ENCODE data around the gene RALBP1. TPM values are rescaled to one million over a fixed set of nuclear protein-coding genes. Genes with fewer than 3 reads are reported as not detected.

The RALBP1 gene
- total and polyA plus RNA-seq, 4 donors: 31.3 to 55.3 (median 53.8) TPM

- Histone ChIP-seq H3K4me1 (ENCODE audit: control insufficient read depth in 1 of 2, insufficient read depth in 2 of 2, low read length in 2 of 2) (peaks cover 0 to 5% of the 10 kb centered on the region in 2 donors), H3K36me3 (ENCODE audit: control insufficient read depth in 1 of 2, insufficient read depth in 2 of 2, low read length in 1 of 2) (no peaks in the 10 kb centered on the region), H3K27me3 (ENCODE audit: control insufficient read depth in 1 of 2, insufficient read depth in 2 of 2, low read length in 1 of 2) (no peaks in the 10 kb centered on the region), H3K27ac (ENCODE audit: low read depth in 1 of 2, low read length in 2 of 2) (no peak overlapping the region), H3K4me3 (ENCODE audit: low read length in 2 of 2) (no peak overlapping the region), H3K9me3 (ENCODE audit: control insufficient read depth, low read length) (no peaks in the 10 kb centered on the region)
- 76 to 84% methylated on average over 2 of the region's 2 CpGs for WGBS, 2 donors
- ATAC-seq (ENCODE audit: low FRiP score): no peak
- intact Hi-C loops (cut with DNase I): no loop called here
- DNase-seq: no peak
Observed at GRCh38 chr18:9508446-9509025, 33.2 kb downstream of the RALBP1 start.

GRCh38 chr18:9513971-9514512, 38.7 kb downstream of the RALBP1 start:
- H3K27ac ChIP-seq (ENCODE audit: low read depth in 1 of 2, low read length in 2 of 2): no peak overlapping the region
- WGBS, 2 donors: 67 to 71% methylated on average over 6 of the region's 6 CpGs
- no peak for DNase-seq
- no peaks in the 10 kb centered on the region for H3K27me3 ChIP-seq (ENCODE audit: control insufficient read depth in 1 of 2, insufficient read depth in 2 of 2, low read length in 1 of 2)
- H3K36me3 ChIP-seq (ENCODE audit: control insufficient read depth in 1 of 2, insufficient read depth in 2 of 2, low read length in 1 of 2): no peaks in the 10 kb centered on the region
- intact Hi-C loops (cut with DNase I): loop anchor here in 1 of 2 donors (10.0 kb wide), 1 partner anchor 149 kb away; no protein-coding TSS in a partner anchor
- H3K9me3 ChIP-seq (ENCODE audit: control insufficient read depth, low read length): no peaks in the 10 kb centered on the region
- ATAC-seq (ENCODE audit: low FRiP score): no peak
- no peak overlapping the region for H3K4me3 ChIP-seq (ENCODE audit: low read length in 2 of 2)
- H3K4me1 ChIP-seq (ENCODE audit: control insufficient read depth in 1 of 2, insufficient read depth in 2 of 2, low read length in 2 of 2): peaks cover 0 to 2% of the 10 kb centered on the region in 2 donors

GRCh38 chr18:9516437-9517064, 41.2 kb downstream of the RALBP1 start:
- no peak overlapping the region for H3K4me3 ChIP-seq (ENCODE audit: low read length in 2 of 2)
- no peak overlapping the region for H3K27ac ChIP-seq (ENCODE audit: low read depth in 1 of 2, low read length in 2 of 2)
- ATAC-seq (ENCODE audit: low FRiP score): peak; percentile 78
- 65 to 66% methylated on average over 4 of the region's 4 CpGs for WGBS, 2 donors
- no peaks in the 10 kb centered on the region for H3K27me3 ChIP-seq (ENCODE audit: control insufficient read depth in 1 of 2, insufficient read depth in 2 of 2, low read length in 1 of 2)
- H3K9me3 ChIP-seq (ENCODE audit: control insufficient read depth, low read length): no peaks in the 10 kb centered on the region
- intact Hi-C loops (cut with DNase I): loop anchor here in 1 of 2 donors (5.0 to 10.0 kb wide), 2 partner anchors 152 to 444 kb away; no protein-coding TSS in a partner anchor
- H3K4me1 ChIP-seq (ENCODE audit: control insufficient read depth in 1 of 2, insufficient read depth in 2 of 2, low read length in 2 of 2): no peaks in the 10 kb centered on the region
- DNase-seq: no peak
- no peaks in the 10 kb centered on the region for H3K36me3 ChIP-seq (ENCODE audit: control insufficient read depth in 1 of 2, insufficient read depth in 2 of 2, low read length in 1 of 2)

GRCh38 chr18:9517869-9518268, 42.6 kb downstream of the RALBP1 start:
- H3K4me3 ChIP-seq (ENCODE audit: low read length in 2 of 2): no peak overlapping the region
- intact Hi-C loops (cut with DNase I): loop anchor here in 1 of 2 donors (5.0 to 10.0 kb wide), 2 partner anchors 153 to 446 kb away; no protein-coding TSS in a partner anchor
- WGBS, 2 donors: 69 to 83% methylated on average over 6 of the region's 6 CpGs

GRCh38 chr18:9519399-9519798, 44.1 kb downstream of the RALBP1 start:
- no peaks in the 10 kb centered on the region for H3K27me3 ChIP-seq (ENCODE audit: control insufficient read depth in 1 of 2, insufficient read depth in 2 of 2, low read length in 1 of 2)
- no peaks in the 10 kb centered on the region for H3K4me1 ChIP-seq (ENCODE audit: control insufficient read depth in 1 of 2, insufficient read depth in 2 of 2, low read length in 2 of 2)
- no peaks in the 10 kb centered on the region for H3K36me3 ChIP-seq (ENCODE audit: control insufficient read depth in 1 of 2, insufficient read depth in 2 of 2, low read length in 1 of 2)
- no peaks in the 10 kb centered on the region for H3K9me3 ChIP-seq (ENCODE audit: control insufficient read depth, low read length)
- ATAC-seq (ENCODE audit: low FRiP score) (no peak), DNase-seq (no peak)
- H3K27ac ChIP-seq (ENCODE audit: low read depth in 1 of 2, low read length in 2 of 2): no peak overlapping the region
- no peak overlapping the region for H3K4me3 ChIP-seq (ENCODE audit: low read length in 2 of 2)
- 17 to 41% methylated on average over 1 of the region's 1 CpG for WGBS, 2 donors
- intact Hi-C loops (cut with DNase I): loop anchor here in 1 of 2 donors (5.0 to 10.0 kb wide), 2 partner anchors 155 to 447 kb away; no protein-coding TSS in a partner anchor

More at GRCh38 chr18:9517869-9518268, 42.6 kb downstream of the RALBP1 start:
- no peaks in the 10 kb centered on the region for H3K9me3 ChIP-seq (ENCODE audit: control insufficient read depth, low read length)
- H3K27me3 ChIP-seq (ENCODE audit: control insufficient read depth in 1 of 2, insufficient read depth in 2 of 2, low read length in 1 of 2): no peaks in the 10 kb centered on the region
- H3K36me3 ChIP-seq (ENCODE audit: control insufficient read depth in 1 of 2, insufficient read depth in 2 of 2, low read length in 1 of 2): no peaks in the 10 kb centered on the region
- no peaks in the 10 kb centered on the region for H3K4me1 ChIP-seq (ENCODE audit: control insufficient read depth in 1 of 2, insufficient read depth in 2 of 2, low read length in 2 of 2)
- ATAC-seq (ENCODE audit: low FRiP score): no peak
- H3K27ac ChIP-seq (ENCODE audit: low read depth in 1 of 2, low read length in 2 of 2): no peak overlapping the region
- DNase-seq: no peak

- H3K4me3 ChIP-seq (ENCODE audit: low read length in 2 of 2): no peak overlapping the region
- 85 to 89% methylated on average over 3 of the region's 3 CpGs for WGBS, 2 donors
- H3K27me3 ChIP-seq (ENCODE audit: control insufficient read depth in 1 of 2, insufficient read depth in 2 of 2, low read length in 1 of 2): no peaks in the 10 kb centered on the region
- no peak for DNase-seq
- intact Hi-C loops (cut with DNase I): no loop called here
- H3K9me3 ChIP-seq (ENCODE audit: control insufficient read depth, low read length): no peaks in the 10 kb centered on the region
- no peaks in the 10 kb centered on the region for H3K36me3 ChIP-seq (ENCODE audit: control insufficient read depth in 1 of 2, insufficient read depth in 2 of 2, low read length in 1 of 2)
- no peaks in the 10 kb centered on the region for H3K4me1 ChIP-seq (ENCODE audit: control insufficient read depth in 1 of 2, insufficient read depth in 2 of 2, low read length in 2 of 2)
- H3K27ac ChIP-seq (ENCODE audit: low read depth in 1 of 2, low read length in 2 of 2): no peak overlapping the region
- no peak for ATAC-seq (ENCODE audit: low FRiP score)
Observed at GRCh38 chr18:9520666-9521065, 45.4 kb downstream of the RALBP1 start.

GRCh38 chr18:9521770-9522169, 46.5 kb downstream of the RALBP1 start:
- Histone ChIP-seq H3K4me1 (ENCODE audit: control insufficient read depth in 1 of 2, insufficient read depth in 2 of 2, low read length in 2 of 2) (no peaks in the 10 kb centered on the region), H3K36me3 (ENCODE audit: control insufficient read depth in 1 of 2, insufficient read depth in 2 of 2, low read length in 1 of 2) (no peaks in the 10 kb centered on the region), H3K4me3 (ENCODE audit: low read length in 2 of 2) (no peak overlapping the region), H3K9me3 (ENCODE audit: control insufficient read depth, low read length) (no peaks in the 10 kb centered on the region), H3K27me3 (ENCODE audit: control insufficient read depth in 1 of 2, insufficient read depth in 2 of 2, low read length in 1 of 2) (no peaks in the 10 kb centered on the region), H3K27ac (ENCODE audit: low read depth in 1 of 2, low read length in 2 of 2) (no peak overlapping the region)
- DNase-seq (no peak), ATAC-seq (ENCODE audit: low FRiP score) (no peak)
- intact Hi-C loops (cut with DNase I): no loop called here
- WGBS, 2 donors: 93 to 98% methylated on average over 7 of the region's 7 CpGs

- H3K4me3 ChIP-seq (ENCODE audit: low read length in 2 of 2): no peak overlapping the region
- no peak for DNase-seq
- no peaks in the 10 kb centered on the region for H3K4me1 ChIP-seq (ENCODE audit: control insufficient read depth in 1 of 2, insufficient read depth in 2 of 2, low read length in 2 of 2)
- H3K27ac ChIP-seq (ENCODE audit: low read depth in 1 of 2, low read length in 2 of 2): no peak overlapping the region
- no peaks in the 10 kb centered on the region for H3K36me3 ChIP-seq (ENCODE audit: control insufficient read depth in 1 of 2, insufficient read depth in 2 of 2, low read length in 1 of 2)
- no peaks in the 10 kb centered on the region for H3K9me3 ChIP-seq (ENCODE audit: control insufficient read depth, low read length)
- ATAC-seq (ENCODE audit: low FRiP score): no peak
- H3K27me3 ChIP-seq (ENCODE audit: control insufficient read depth in 1 of 2, insufficient read depth in 2 of 2, low read length in 1 of 2): no peaks in the 10 kb centered on the region
- WGBS, 2 donors: 92% methylated on average over 6 of the region's 6 CpGs
- intact Hi-C loops (cut with DNase I): no loop called here
Observed at GRCh38 chr18:9522952-9523351, 47.6 kb downstream of the RALBP1 start.

- Histone ChIP-seq H3K4me1 (ENCODE audit: control insufficient read depth in 1 of 2, insufficient read depth in 2 of 2, low read length in 2 of 2) (no peaks in the 10 kb centered on the region), H3K36me3 (ENCODE audit: control insufficient read depth in 1 of 2, insufficient read depth in 2 of 2, low read length in 1 of 2) (no peaks in the 10 kb centered on the region), H3K27ac (ENCODE audit: low read depth in 1 of 2, low read length in 2 of 2) (no peak overlapping the region), H3K4me3 (ENCODE audit: low read length in 2 of 2) (no peak overlapping the region), H3K27me3 (ENCODE audit: control insufficient read depth in 1 of 2, insufficient read depth in 2 of 2, low read length in 1 of 2) (no peaks in the 10 kb centered on the region), H3K9me3 (ENCODE audit: control insufficient read depth, low read length) (no peaks in the 10 kb centered on the region)
- intact Hi-C loops (cut with DNase I): no loop called here
- DNase-seq: no peak
- ATAC-seq (ENCODE audit: low FRiP score): no peak
Observed at GRCh38 chr18:9526458-9526857, 51.1 kb downstream of the RALBP1 start.

Measured in aorta (tissue), 5 donors.